Colonic mucosa (tissue), 4 donors: ENCODE results near the gene ALS2CL. TPM values are rescaled to one million over a fixed set of nuclear protein-coding genes. Genes with fewer than 3 reads are reported as not detected.

Source experiments
- DNase-seq: peaks from one replicate; pipeline ENCODE4 v3.0.0-alpha.2; 2020
- H3K27ac ChIP-seq: fragments of 200-600 bp; one replicate; pipeline ENCODE4 v1.8.0; 2021
- H3K27me3 ChIP-seq: fragments of 200-600 bp; one replicate; pipeline ENCODE4 v1.8.0; 2021
- H3K36me3 ChIP-seq: fragments of 200-600 bp; one replicate; pipeline ENCODE4 v1.8.0; 2021
- H3K4me1 ChIP-seq: fragments of 200-600 bp; one replicate; pipeline ENCODE4 v1.8.0; 2021; ENCODE audit warnings: mild to moderate bottlenecking
- H3K4me3 ChIP-seq: fragments of 200-600 bp; one replicate; pipeline ENCODE4 v1.8.0; 2021
- H3K9ac ChIP-seq, 2 donors: one replicate each; pipeline ENCODE4 v1.7.0; 2013; ENCODE audit warnings: control low read depth in 2 of 2, low read depth in 2 of 2, low read length in 2 of 2
- H3K9me3 ChIP-seq: fragments of 200-600 bp; one replicate; pipeline ENCODE4 v1.8.0; 2021
- intact Hi-C: fragments of 100-400 bp; cut with DNase I; formaldehyde crosslinking; loops from one replicate; pipeline ENCODE4 v1.14.1; 2022
- total RNA-seq, 2 donors: library from RNA; stranded (reverse); fragmentation: NEBNext Ultra II Directional in 1 of 2; extraction: Animal tissue kit (Norgen Biotek cat#: 25700) in 1 of 2; gene quantifications; one replicate each; pipeline ENCODE4 v1.2.1, GENCODE V29; 2021
- TF ChIP-seq, protein P1 (sequence below): fragments of 200-600 bp; IDR thresholded peaks from one replicate; pipeline ENCODE4 v1.8.0; 2022; ENCODE audit warnings: antibody characterized with exemption, mild to moderate bottlenecking
- donor health status: healthy.
- donor health status: DM: no; HTN: no; CAD: no.
- donor health status: DM: no; HTN: no; CAD: no.

Gene ALS2CL
- total RNA-seq, 2 donors from 2014 or later: 21.8 to 40.3 TPM

DNA sequence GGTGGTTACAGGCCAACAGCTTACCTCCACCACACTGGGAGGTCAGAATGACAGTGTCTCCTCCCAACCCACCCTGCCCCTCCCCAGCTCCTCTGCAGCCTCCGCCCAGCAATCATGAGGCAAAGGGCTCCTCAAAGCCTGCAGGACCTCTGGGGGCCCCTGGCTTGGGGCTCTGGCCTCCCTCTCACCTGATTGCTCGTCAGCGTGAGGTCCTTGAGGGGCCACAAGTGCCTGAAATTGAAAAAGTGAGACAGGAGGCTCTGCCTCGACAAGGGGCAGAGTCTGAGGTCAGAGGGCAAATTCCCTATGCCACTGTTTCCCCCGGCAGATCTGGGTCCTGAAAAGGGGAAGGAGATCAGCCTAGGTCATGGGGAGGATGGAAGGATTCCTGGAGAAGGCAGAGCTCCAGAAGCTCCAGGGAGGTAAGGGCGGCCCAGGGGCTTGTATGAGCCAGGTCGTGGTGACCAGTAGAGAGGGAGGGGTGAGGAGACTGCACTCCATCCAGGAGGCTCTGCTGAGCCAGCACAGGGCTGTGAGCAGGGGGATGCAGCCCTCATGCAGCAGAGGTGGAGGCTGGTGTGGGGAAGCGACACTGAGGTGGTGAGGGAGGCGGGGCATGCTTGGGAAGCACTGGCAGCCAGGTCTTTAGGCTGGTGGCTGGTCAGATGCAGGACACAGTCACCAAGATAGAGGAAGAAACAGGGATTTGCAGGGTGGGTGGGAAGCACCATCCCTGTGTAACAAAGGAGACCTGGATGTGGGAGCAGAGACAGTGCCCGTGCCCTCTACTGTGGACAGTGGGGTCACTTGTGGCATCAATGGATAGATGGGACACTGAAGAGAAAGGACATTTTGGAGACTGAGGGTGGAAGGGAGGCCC, 20.1 kb downstream of the ALS2CL start:
- Histone ChIP-seq H3K27me3 (no peaks in the 10 kb centered on the region), H3K9me3 (no peaks in the 10 kb centered on the region), H3K36me3 (no peaks in the 10 kb centered on the region), H3K27ac (no peak overlapping the region), H3K4me1 (no peaks in the 10 kb centered on the region), H3K4me3 (no peak overlapping the region), H3K9ac (no peak overlapping the region)
- TF ChIP-seq, protein P1, sequence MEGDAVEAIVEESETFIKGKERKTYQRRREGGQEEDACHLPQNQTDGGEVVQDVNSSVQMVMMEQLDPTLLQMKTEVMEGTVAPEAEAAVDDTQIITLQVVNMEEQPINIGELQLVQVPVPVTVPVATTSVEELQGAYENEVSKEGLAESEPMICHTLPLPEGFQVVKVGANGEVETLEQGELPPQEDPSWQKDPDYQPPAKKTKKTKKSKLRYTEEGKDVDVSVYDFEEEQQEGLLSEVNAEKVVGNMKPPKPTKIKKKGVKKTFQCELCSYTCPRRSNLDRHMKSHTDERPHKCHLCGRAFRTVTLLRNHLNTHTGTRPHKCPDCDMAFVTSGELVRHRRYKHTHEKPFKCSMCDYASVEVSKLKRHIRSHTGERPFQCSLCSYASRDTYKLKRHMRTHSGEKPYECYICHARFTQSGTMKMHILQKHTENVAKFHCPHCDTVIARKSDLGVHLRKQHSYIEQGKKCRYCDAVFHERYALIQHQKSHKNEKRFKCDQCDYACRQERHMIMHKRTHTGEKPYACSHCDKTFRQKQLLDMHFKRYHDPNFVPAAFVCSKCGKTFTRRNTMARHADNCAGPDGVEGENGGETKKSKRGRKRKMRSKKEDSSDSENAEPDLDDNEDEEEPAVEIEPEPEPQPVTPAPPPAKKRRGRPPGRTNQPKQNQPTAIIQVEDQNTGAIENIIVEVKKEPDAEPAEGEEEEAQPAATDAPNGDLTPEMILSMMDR: no peak
- intact Hi-C loops: no loop called here
- no peak for DNase-seq

DNA sequence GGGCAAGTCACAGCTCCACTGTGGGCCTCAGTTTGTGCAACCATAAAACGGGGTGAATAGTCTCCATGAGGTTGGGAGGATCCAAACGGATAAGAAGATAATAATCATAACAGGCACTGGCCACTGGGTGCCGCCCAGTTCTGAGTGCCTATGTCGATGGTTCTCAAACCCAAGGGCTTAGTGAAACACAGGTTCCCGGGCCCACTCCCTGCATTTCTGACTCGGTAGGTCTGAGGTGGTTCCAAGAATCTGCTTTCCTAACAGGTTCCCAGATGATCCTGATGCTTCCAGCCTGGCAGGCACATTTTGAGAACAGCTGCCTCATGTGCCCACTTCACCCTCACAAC, 21.2 kb downstream of the ALS2CL start:
- intact Hi-C loops: no loop called here
- DNase-seq: no peak
- Histone ChIP-seq H3K36me3 (no peaks in the 10 kb centered on the region), H3K9ac (no peak overlapping the region), H3K27me3 (no peaks in the 10 kb centered on the region), H3K27ac (no peak overlapping the region), H3K4me3 (no peak overlapping the region), H3K9me3 (no peaks in the 10 kb centered on the region), H3K4me1 (no peaks in the 10 kb centered on the region)
- TF ChIP-seq, protein P1: no peak

DNA sequence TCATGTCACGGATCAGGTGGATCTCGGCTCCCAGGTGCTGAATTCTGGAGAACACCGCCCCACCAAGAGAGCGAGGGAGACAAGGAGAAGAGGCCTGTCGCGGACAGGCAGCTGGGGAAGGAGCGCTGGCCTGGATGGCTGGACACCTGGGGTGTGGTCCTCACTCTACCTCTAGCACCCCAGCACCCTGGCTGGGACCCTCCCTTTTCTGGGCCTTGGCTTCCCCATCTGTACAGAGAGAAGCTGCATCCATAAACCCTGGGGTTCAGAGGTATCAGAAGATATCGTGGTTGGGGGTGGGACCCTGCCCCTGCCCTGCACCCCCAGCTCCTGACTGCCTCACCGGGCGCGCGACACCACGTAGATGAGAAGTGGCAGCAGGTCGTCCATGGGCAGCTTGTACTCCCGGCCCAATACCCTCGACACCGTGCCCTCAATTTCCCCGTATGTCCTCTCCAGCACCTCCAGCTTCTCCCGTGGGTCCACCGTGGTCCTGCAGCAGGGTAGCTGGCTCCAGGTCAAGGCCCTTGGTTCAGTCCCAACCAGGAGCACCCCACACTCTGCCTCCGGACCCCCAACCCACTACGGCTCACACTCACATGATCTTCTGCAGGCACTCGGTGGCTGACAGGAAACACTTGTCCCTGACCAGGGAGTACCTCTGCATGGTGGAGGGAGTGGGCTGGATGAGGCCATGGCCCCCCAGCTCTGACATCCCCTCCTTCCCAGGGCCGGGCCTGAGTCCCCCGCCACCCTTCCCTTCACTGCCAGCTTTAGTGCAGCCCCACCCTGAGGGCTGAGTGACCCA, 21.7 kb downstream of the ALS2CL start:
- intact Hi-C loops: no loop called here
- no peaks in the 10 kb centered on the region for H3K9me3 ChIP-seq
- TF ChIP-seq, protein P1: no peak
- H3K27me3 ChIP-seq: no peaks in the 10 kb centered on the region
- no peaks in the 10 kb centered on the region for H3K36me3 ChIP-seq
- H3K4me3 ChIP-seq: no peak overlapping the region
- no peaks in the 10 kb centered on the region for H3K4me1 ChIP-seq
- H3K27ac ChIP-seq: no peak overlapping the region
- H3K9ac ChIP-seq: no peak overlapping the region
- no peak for DNase-seq

DNA sequence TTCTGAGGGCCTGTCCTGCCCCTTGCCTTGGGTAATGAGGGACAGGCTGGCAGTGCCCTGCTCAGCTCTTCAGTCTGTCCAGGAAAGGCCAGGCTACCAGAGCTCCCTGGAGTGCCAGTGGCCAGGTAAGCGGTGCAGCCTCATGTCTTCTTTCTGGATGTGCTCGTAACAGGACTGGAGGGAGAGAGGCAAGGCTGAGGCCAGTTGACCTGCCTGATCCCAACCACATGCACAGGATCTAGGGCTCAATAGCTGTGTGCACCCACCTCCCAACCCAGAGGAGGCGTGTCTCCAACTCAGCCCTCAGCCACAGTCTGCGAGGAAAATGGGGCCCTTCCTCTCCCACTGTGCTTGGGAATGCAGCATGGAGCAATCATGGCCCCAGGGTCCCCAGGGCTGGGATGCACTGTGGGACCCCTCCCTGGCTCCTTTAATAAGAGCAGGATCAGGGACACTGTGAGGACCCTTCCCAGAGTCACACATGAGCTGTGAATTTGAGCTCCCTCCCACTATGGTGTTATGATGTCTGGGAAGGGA, 22.5 kb downstream of the ALS2CL start:
- Histone ChIP-seq H3K27ac (no peak overlapping the region), H3K36me3 (no peaks in the 10 kb centered on the region), H3K4me3 (no peak overlapping the region), H3K27me3 (no peaks in the 10 kb centered on the region), H3K4me1 (no peaks in the 10 kb centered on the region), H3K9me3 (no peaks in the 10 kb centered on the region), H3K9ac (no peak overlapping the region)
- DNase-seq: no peak
- intact Hi-C loops: no loop called here
- TF ChIP-seq, protein P1: no peak

DNA sequence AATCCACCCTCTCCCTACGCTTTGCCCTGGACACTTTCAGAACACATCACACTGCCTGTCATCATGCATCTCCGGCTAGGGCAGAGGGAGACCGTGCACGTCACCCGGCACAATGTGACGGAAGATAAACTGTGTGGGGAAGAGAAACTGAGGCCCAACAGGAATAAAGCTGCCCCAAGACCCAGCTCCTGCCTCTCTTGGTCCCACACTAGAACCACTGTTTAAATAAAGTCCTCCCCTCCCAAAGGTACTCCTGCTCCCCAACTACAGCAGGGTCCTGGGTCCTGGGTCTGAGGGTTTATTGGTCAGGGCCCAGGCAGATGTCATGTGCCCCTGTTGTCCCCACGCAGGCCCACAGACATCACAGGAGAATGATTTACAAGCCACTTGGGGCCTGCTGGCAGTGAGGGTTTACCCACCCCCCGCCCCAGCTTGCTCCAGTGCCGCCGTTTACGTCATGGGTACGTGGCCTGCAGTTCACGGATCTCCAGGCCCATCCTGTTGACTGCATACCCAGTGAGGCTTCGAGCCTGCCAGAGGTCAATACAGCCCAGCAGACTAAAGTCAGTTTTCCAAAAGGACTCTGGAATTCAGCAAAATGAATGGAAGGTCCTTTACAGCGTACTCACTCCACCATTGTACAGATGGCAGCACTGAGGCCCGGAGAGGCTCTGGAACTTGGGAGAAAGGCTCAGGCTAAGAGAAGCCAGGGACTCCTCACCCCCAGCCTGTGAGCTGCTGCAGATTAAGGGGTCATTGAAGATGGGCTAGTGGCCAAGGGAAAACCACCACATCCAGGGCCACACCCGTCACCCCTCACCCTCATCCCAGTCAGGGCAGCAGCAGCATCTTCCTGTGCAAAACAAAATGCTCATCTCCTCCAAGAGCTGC, 23.2 kb downstream of the ALS2CL start:
- Histone ChIP-seq H3K9me3 (no peaks in the 10 kb centered on the region), H3K4me1 (no peaks in the 10 kb centered on the region), H3K4me3 (no peak overlapping the region), H3K9ac (no peak overlapping the region), H3K27ac (no peak overlapping the region), H3K27me3 (no peaks in the 10 kb centered on the region), H3K36me3 (no peaks in the 10 kb centered on the region)
- intact Hi-C loops: no loop called here
- TF ChIP-seq, protein P1: no peak
- no peak for DNase-seq
